Head of caudate nucleus (tissue), 42 donors: ENCODE measurements around the gene ZNF862.
"Not testable (repeated sequence)": the region's sequence is repeated elsewhere in the genome, so short reads cannot be mapped to it uniquely, and the experiment has no call there.

ENCODE experiments used
- DNase-seq, 42 donors: peaks; one replicate each; pipeline versions ENCODE4 v3.0.0 to v3.0.0-alpha.2; 2020 to 2021; ENCODE audit warnings: mixed read lengths in 7 of 42
- intact Hi-C: fragments of 100-400 bp; cut with DNase I; formaldehyde crosslinking; loops from one replicate; pipeline ENCODE4 v1.15.0; 2022

ZNF862 gene

DNA sequence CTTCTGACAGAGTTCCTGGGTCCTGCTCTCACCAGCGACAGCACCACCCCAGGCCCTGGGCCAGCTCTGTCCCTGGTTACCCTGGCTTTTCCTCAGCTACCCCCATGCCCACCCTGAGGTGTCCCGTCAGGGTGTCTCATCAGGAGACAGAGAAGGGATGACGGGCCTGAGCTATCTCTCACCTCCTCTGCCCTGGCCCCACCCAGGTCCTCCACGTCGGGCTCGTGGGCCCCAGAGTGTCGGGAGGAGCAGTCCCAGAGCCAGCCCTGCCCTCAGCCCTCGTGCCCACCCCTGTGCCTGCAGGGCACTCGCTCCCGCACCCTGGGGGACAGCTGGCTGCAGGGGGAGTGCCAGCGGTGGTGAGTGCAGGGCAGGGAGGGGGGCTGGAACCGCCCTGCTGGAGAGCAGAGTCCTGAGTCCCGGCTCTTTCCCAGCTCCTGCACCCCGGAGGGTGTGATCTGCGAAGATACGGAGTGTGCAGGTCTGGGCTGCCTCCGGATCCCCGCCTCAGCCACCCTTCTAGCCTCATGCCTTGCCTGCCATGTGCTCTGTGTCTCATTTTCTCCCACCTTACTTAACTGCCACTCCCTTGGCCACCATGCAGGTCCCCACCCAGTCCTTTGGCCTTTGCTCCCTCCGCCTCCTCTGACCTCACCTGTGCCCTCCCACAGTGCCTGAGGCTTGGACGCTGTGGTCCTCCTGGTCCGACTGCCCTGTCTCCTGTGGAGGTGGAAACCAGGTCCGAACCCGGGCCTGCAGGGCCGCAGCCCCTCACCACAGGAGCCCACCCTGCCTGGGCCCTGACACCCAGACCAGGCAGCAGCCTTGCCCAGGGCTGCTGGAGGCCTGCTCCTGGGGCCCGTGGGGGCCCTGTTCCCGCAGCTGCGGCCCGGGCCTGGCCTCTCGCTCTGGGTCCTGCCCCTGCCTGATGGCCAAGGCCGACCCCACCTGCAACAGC, 16.7 kb upstream of the ZNF862 start:
- DNase-seq = no peak
- intact Hi-C loops = no loop called here

- intact Hi-C loops = no loop called here
- no peak for DNase-seq
Observed at GRCh38 chr7:149822353-149822943, 15.7 kb upstream of the ZNF862 start.

DNA sequence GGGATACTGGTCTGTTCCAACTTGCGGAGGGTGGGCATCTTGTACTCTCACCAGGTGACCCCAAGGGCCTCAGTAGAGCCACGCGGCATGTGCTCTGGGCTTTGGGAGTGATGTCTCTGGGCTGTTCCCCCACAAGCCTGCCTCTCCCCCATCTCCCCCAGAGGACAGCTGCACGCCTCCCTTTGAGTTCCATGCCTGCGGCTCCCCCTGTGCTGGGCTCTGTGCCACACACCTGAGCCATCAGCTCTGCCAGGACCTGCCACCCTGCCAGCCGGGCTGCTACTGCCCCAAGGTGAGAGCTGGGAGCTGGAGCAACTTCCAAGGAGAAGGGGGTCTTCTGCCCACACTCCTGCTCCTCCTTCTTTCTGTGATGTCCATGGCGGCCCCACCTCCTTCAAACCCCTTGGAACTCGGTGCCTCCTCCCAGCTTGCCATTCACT, 15.0 kb upstream of the ZNF862 start:
- intact Hi-C loops = no loop called here
- DNase-seq = no peak

- intact Hi-C loops = no loop called here
- no peak for DNase-seq
Observed at GRCh38 chr7:149823631-149824199, 14.5 kb upstream of the ZNF862 start.

- peak in 1 of 42 donors; percentile 4 for DNase-seq
- intact Hi-C loops = no loop called here
Observed at GRCh38 chr7:149824301-149824741, 13.9 kb upstream of the ZNF862 start.

- DNase-seq = peak in 1 of 42 donors; percentile 9
- intact Hi-C loops = no loop called here
Observed at GRCh38 chr7:149824748-149825566, 13.2 kb upstream of the ZNF862 start.

GRCh38 chr7:149825567-149826343, 12.4 kb upstream of the ZNF862 start:
- intact Hi-C loops = no loop called here
- DNase-seq = peak in 1 of 42 donors; percentile 10

- intact Hi-C loops = no loop called here
- DNase-seq = no peak
Observed at GRCh38 chr7:149826344-149827088, 11.7 kb upstream of the ZNF862 start.

DNA sequence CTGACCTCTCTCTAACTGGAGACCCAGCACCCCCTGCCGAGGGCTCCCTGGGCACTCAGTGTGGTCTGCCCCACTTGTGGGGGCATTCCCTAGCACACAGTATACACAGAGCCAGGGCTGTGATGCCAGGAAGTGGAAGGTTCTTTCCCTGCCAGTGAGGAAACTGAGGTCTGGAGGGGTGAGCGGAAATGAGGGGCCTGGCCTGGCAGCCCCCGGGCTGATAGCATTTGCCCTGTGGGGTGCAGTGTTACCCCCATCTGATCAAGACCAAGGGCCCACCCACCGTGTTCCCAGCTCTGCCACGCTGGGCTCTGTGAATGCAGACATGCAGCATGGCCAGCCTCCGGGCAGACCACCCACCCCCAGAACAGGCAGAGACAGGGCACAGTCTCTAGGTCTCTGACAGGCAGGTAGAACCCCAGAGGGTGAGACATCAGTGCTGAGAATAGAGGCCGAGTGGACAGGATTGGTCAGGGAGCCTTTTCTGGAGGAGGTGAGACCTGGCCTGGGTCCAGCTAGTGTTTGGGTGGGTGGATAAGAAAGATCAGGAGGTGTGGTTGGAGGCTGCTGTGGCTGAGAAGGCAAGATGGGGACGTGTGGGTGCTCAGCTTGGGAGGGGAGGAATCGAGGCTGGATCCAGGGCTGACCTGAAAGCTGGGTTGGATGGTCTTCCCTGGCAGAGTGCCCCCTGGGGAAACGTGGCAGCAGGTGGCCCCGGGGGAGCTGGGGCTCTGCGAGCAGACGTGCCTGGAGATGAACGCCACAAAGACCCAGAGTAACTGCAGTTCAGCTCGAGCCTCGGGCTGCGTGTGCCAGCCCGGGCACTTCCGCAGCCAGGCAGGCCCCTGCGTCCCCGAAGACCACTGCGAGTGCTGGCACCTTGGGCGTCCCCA, 10.8 kb upstream of the ZNF862 start:
- peak in 2 of 42 donors; percentile 8 to 18 for DNase-seq
- intact Hi-C loops = no loop called here

DNA sequence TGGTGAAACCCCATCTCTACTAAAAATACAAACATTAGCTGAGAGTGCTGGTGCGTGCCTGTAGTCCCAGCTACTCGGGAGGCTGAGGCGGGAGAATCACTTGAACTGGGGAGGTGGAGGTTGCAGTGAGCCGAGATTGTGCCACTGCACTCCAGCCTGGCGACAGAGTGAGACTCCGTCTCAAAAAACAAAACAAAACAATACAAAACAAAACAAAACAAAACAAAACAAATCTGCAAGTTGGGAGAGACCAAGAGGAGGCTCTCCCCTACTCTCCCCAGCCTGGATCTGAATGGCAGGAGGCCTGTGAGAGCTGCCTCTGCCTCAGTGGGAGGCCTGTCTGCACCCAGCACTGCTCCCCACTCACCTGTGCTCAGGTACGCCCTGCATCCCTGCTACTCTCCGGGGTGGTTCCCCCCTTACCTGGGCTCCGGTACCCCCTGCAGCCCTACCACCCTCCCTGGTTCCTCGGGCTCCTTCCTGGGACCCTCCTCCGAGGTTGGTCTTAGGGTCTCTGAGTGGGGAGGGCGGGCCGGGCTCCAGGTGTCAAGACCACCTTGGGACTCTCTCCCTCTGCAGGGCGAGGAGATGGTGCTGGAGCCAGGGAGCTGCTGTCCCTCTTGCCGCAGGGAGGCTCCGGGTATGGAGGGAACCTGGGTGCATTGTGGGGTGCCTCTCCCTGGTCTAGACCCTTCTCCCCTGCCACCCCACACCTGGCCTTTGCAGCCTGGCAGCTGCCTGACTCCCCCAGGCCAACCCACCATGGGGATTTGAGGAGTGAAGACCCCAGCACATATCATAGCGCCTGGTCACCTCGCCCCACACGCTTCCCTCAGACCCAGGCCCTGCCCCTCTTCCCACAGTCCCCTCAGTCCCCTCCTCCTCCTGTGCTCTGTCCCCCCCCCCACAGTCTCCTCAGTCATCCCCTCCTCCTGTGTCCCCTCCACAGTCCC, 9.5 kb upstream of the ZNF862 start:
- intact Hi-C loops = no loop called here
- peak in 1 of 42 donors; percentile 6 for DNase-seq

- peak in 1 of 42 donors; percentile 7 for DNase-seq
- intact Hi-C loops = not testable (repeated sequence)
Observed at GRCh38 chr7:149830527-149830926, 7.6 kb upstream of the ZNF862 start.

- DNase-seq = peak in 1 of 42 donors; percentile 7
- intact Hi-C loops = no loop called here
Observed at GRCh38 chr7:149830997-149831740, 7.0 kb upstream of the ZNF862 start.

DNA sequence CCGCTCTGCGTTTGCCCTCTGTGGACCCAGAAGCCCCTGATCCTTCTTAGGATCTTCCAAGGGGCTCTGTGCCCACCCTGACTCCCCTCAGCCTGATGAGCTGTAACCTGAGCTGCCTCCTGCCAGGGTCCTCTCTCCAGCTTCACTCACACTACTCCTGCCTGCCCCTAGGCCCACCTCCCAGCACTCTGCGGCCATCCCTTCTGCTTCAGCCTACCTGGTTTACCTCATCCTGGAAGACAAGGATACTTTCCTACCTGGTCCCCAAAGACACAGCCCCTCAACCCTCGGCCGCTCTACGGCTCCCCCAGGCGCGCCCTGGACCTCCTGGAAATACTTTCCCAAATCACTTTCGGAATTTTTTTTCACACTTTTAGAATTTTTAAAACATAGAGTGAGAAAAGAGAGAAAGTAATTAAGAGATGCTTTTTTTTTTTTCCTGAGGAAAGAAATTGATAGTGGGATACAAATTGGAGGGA, 6.4 kb upstream of the ZNF862 start:
- intact Hi-C loops = no loop called here
- peak in 2 of 42 donors; percentile 15 to 28 for DNase-seq

GRCh38 chr7:149832332-149833041, 5.7 kb upstream of the ZNF862 start:
- DNase-seq = peak in 2 of 42 donors; percentile 15 to 22
- intact Hi-C loops = no loop called here
